NCI-H1048 (cell line): ENCODE results near the gene EIF4B.

Source experiments
- DNase-seq: peaks from one replicate; lab custom pipeline; 2025; lab: John Stamatoyannopoulos, UW

Gene EIF4B

GRCh38 chr12:53044896-53045695 lies 38.8 kb downstream of the EIF4B start:
- no peak for DNase-seq

DNA sequence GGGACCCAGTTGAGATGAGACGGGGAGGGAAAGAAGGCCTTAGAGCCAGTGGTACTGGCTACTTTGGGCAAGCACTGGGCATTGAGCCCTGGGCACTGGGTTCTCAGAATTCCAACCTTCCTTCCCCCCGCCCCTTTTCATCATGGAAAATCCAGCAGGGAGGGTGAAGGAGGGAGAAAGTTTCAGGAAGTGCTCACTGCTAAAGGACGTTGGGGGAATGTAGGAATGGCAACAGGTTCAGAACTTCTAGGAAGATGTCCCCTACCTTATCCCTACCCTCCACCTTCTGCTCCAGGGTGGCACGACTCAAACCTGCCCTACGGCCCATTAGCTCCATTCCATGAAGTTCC lies 39.4 kb downstream of the EIF4B start:
- DNase-seq = no peak

DNA sequence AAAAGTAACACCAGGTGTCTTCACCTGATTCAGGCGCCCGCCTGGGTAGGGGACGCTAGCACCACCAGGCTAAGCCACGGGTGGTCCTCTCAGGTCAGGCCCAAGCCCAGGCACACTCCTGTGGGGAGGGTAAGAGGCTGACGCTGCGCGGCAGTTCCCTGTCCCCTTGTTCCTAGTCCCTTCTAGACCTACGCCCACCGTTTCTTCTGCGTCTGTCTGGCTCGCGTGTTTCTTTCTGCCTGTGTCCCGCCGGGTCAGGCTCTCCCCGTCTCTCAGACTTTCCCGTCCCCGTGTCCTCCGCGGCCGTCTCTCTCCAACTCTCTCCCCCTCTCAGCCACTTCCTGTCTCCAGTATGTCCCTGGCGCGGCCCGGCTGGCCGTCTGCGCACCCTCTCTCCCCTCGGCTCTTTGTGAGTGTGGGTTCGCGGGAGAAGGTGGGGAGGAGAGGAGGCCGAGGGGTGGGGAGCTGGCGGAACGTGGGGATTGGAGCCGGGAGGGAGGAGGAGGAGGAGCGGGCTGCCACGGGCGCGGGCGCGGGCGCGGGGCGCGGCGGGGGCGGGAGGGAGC lies 40.5 kb downstream of the EIF4B start:
- DNase-seq = no peak

DNA sequence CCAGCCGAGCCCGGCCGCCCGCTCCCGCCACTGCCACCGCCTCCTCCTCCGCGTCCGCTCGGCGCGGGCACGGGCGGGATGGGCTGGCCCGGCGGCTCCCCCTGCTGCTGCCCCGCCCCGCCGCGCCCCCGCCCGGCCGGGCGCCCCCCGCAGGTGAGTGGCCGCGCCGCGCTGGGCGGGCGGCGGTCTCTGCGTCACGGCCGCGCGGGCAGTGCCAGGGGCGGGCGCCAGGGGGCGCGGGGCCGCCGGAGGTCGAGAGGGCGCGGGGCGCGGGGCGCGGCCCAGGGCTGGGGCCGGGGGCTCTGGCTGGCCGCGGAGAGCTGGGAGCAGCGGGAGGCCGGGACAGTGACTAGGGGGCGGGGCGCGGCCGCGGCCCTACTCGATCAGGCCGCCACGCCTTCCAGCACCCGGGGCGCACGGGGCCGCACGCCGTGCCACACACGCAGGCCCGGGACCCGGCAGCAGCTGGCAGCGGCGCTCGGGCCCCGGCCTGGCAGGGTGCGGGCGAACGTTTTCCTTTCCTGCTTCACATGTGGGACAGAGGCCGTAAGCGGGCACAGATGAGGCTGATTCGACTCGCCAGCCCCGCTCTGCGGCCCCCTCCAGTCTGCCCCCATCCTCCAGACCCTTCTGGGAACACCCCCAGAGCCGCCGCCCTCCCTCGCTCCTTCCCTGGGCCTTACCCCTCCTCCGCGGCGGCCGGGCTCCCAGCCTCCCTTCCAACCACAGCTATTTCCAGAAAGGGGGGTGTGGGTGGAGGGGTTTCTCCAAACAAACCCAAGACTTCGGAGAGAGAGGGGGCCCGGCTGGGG lies 41.2 kb downstream of the EIF4B start:
- no peak for DNase-seq

- DNase-seq = no peak
Measured at GRCh38 chr12:53048033-53048779, 42.0 kb downstream of the EIF4B start.

DNA sequence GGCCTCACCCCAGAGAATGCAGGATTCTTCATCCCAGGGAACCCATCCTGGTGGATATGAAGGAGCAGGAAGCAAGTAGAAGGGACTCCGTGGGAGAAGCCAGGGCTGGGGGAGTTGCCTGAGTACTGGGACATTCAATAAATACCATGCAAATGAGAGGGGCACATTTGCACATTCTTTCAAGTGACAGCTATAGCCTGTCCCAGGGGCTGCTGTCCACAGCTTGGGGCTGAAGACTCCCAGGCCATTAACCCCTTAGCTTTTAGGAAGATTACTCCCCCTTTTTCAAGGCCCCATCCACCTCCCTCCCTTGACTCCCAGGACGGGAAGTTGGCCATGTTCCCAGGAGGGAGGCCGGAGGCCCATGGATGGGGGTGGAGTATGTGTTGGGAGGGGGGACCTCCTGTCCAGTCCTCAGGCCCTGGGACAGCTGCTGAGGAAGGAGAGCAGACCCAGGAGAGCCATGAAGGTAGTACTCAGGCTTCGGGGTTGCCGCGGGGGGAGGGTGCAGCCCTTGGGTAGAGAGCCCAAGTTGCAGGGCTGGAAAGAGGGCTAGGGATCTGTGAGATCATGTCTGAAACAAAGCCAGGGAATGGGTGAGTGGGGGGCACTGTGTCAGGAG lies 42.6 kb downstream of the EIF4B start:
- peak; percentile 30 for DNase-seq

DNA sequence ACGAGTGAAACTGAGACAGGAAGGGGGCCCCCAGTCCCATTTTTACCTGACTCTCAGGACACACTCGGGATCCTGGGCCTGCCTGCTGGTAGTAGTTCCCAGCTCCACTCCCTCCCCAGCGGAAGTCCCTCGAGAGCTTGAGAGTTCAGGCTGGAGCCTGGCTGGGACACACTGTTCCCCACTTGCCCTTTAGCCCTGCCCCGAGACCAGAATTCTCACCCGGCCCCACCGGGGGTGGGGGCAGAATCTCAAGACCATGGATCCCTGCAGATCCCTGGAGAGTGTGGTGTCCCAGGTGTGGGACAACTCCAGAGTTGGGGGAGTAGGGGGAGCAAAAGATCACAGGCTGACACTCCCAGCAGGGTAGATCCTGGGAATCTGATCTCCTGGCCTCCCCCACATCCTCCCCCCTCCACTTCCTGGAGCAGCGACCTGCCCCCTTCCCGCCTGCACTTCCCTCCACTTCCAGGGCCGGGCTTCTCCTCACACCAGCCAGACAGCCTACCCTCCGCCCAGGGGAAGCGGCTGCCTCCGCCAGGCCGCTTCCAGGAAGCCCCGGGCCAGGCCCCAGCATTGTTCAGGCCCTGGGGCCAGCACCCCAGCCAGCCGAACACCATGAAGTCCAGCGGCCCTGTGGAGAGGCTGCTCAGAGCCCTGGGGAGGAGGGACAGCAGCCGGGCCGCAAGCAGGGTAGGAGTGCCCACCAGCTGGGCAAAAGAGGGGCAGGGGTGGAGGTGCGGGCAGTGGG lies 43.5 kb downstream of the EIF4B start, which contains the start of gene TNS2:
TNS2 (plus strand) TSS at position 495 of the 748 bp plus-strand sequence; CDS start at position 616, 121 bp downstream.
- DNase-seq = no peak

DNA sequence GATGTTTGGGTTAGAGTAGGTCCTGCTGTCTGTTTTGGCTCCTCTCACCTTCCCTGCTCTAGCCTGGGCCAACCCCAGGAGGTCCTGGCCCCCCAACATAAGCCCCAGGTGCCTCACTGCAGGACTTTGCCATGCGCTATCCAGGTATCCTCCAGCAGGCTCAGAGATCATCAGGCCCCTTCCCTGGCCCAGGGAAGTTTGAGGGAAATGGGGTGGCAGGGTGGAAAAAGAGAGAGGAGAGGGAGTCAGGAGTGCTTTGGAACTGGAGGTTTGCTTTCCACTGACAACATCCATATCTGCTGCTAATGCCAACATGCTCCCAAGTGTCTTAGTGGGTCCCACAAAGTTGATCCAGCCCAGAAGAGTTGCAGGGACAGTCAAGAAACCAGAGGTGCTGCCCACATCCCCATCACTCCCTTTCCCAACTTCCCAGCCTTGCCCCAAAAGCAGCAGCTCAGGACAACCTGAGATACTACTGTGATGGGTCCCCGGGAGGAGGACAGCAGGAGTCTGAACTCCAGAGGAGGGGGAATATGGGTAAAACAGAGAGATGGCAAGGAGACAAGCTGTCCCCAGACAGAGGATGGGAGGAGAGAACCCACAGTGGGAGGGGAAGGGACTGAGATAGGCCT lies 44.3 kb downstream of the EIF4B start:
- DNase-seq = no peak

DNA sequence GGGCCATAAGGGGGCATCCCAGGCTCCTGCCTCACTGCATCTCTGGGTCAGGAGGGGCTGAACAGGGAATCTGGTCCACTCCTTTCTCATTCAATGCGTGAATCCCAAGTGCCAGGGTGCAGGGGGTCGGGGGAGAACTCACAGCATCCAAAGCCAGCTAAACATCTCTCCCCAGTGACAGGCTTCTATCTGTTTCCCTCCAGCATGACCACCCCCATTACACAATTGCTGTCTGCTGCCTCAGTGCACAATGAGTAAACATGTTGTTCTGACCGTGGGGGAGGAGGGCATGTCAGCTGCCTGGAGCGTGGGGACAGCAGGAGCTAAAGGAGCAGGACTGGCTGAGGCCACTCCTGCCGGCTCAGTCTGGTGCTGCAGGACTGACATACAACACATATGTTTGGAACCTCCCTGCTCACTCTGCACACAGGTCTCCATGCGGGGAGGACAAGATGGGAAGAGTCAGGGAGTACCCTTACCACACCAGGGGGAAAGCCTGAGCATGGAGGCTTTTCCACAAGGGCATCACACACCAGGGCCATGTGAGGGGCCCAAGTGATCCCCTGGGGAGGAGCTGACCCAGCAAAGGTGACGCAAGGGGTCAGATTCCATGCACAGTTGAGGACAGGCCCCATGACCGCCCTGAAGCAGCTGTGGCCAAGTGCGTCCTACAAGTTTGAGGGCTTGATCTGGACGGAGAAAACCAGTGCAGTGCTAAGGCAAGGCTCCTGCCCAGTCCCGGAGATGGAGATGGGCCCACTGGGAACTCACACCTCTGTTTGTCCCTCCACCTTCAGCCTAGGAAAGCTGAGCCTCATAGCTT lies 45.0 kb downstream of the EIF4B start:
- DNase-seq = no peak

GRCh38 chr12:53051881-53052412 lies 45.7 kb downstream of the EIF4B start:
- DNase-seq = no peak

DNA sequence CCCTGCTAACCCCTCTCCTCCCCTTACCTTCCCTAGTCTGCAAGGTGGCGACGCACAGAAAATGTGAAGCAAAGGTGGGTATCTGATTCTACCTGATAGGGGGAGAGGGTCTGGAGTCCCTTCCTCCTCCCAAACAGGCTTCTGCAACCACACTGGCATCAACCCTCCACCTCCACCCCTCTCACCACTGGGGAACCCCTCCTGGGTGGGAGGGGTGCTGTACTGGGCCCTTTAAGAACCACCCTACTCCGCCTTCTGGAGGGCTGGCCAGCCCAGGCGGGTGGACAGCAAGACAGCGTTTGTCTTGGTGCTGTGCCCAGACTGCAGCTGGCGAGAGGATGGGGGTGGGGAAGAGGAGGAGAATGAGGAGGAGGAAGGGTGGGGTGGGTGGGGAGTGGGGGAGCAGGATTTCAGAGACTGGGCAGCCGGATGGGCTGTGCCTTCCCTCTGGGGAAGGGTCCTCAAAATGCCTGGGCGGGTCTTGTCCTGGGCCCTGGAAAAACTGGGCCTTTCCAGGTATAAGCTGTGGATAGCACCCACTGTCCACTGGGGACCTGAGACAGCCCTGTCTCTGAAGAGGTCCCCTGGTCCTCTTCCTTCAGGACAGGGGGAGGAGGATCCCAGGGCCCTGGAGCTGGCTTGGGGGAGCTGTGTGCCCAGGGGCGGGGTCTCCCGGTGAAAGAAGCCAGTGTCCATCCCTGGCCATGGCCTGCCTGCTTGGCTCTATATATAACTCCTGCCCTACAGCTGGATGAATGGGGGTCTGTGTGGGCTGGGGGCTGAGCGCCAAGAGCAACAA lies 46.4 kb downstream of the EIF4B start:
- DNase-seq = no peak

GRCh38 chr12:53053218-53054111 lies 47.2 kb downstream of the EIF4B start:
- no peak for DNase-seq

DNA sequence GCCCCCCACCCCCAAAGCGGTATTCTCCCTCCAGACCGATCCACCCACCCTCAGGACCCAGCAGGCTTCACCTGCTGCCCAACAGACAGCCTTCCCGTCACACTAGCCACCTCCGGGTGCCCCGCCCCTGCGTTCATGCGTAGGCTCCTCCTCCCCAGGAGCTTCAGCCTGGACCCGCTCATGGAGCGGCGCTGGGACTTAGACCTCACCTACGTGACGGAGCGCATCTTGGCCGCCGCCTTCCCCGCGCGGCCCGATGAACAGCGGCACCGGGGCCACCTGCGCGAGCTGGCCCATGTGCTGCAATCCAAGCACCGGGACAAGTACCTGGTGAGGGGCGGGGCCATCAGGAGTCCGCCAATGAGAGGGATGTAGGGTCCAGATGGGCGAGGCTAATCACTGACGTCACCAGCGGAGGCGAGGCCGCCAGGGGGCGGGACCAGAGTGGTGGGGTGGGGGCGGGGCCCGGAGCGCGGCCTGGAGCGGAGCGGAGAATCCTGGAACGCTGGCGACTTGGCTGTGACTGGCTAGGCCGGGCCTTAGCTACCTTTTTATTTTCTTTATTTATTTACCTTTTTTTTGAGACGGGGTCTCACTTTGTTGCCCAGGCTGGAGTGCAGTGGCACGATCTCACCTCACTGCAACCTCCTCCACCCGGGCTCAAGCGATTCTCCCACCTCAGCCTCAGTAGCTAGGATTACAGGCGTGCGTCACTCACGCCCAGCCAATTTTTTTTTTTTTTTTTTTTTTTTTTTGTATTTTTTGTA lies 48.0 kb downstream of the EIF4B start:
- DNase-seq = peak; percentile 91

DNA sequence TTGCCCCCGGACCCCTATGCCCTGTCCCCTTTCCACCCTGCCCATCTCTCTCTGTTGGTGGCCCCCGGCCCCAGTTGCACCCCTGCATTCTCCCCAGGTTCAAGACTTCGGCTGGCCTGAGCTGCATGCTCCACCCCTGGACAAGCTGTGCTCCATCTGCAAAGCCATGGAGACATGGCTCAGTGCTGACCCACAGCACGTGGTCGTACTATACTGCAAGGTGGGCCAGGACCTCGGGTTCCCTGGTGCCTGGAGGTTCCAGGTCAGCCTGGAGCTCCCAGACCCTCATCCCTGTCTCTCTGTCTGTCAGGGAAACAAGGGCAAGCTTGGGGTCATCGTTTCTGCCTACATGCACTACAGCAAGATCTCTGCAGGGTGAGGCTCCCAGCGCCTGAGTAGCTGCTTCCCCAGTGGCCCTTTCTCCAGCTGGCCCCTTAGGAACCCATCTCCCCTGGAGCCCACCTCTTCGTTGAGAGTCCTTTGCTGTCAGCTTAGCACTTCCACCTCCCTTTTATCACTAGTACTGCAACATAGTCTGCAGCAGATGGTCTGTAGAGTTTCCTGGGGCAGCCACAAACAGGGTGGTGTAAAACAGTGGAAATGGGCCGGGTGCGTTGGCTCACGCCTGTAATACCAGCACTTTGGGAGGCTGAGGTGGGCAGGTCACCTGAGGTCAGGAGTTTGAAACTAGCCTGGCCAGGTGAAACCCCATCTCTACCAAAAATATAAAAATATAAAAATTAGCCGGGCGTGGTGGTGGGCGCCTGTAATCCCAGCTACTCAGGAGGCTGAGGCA lies 49.4 kb downstream of the EIF4B start:
- DNase-seq = no peak

DNA sequence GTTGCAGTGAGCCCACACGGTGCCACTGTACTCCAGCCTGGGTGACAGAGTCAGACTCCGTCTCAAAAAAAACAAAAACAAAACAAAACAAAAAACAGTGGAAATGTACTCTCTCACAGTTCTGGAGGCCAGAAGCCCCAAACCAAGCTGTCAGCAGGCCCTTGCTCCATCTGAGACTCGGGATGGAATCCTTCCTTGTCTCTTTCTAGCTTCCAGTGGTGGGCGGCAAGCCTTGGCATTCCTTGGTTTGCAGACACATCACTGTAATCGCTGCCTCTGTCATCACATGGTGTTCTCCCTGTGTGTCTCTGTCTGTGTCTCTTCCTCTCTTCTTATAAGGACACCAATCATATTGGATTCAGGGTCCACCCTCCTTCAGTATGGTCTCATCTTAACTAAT lies 50.0 kb downstream of the EIF4B start:
- DNase-seq = no peak

- no peak for DNase-seq
Measured at GRCh38 chr12:53056901-53057300, 50.6 kb downstream of the EIF4B start.
